CD14-positive monocyte (primary cell): ENCODE measurements around the gene TAF1A. TPM values are rescaled to one million over a fixed set of nuclear protein-coding genes. Genes with fewer than 3 reads are reported as not detected.

ENCODE experiments used
- DNase-seq, 3 donors: peaks; one replicate each; pipeline ENCODE4 v3.0.0-alpha.2; 2011 to 2022
- H2AFZ ChIP-seq: 2 replicates; pipeline ENCODE4 v1.6.0; 2012; ENCODE audit warnings: mild to moderate bottlenecking, low read depth, low read length, inconsistent platforms; ENCODE audit not compliant: insufficient read depth, poor library complexity, severe bottlenecking
- H3K27ac ChIP-seq, 2 donors: 1 replicate in 1 of 2; 2 replicates in 1 of 2; pipeline ENCODE4 v1.5.1; 2012 to 2013; ENCODE audit warnings: low read length in 2 of 2, control low read depth in 1 of 2, inconsistent platforms in 1 of 2, low read depth in 1 of 2, mild to moderate bottlenecking in 1 of 2
- H3K27me3 ChIP-seq, 2 donors: one replicate each; pipeline versions ENCODE4 v1.6.0 to v1.6.1; 2011 to 2013; ENCODE audit warnings: low read length in 2 of 2; ENCODE audit not compliant: control insufficient read depth in 2 of 2, insufficient read depth in 2 of 2
- H3K36me3 ChIP-seq, 2 donors: replicated peaks in 1 of 2; 1 replicate in 1 of 2; 2 replicates in 1 of 2; pipeline versions ENCODE4 v1.5.1 to v1.6.1; 2012 to 2013; ENCODE audit warnings: low read length in 2 of 2, control low read depth in 1 of 2, inconsistent platforms in 1 of 2, mild to moderate bottlenecking in 1 of 2; ENCODE audit not compliant: insufficient read depth in 2 of 2, control insufficient read depth in 1 of 2
- H3K4me1 ChIP-seq, 2 donors: 1 replicate in 1 of 2; 2 replicates in 1 of 2; pipeline versions ENCODE4 v1.5.1 to v1.6.1; 2012 to 2013; ENCODE audit warnings: low read length in 2 of 2, control low read depth in 1 of 2, inconsistent platforms in 1 of 2, mild to moderate bottlenecking in 1 of 2, moderate library complexity in 1 of 2; ENCODE audit not compliant: insufficient read depth in 2 of 2, control insufficient read depth in 1 of 2
- H3K4me2 ChIP-seq: replicated peaks from 2 replicates; pipeline ENCODE3; 2012; ENCODE audit warnings: low read length, moderate library complexity, mild to moderate bottlenecking; ENCODE audit not compliant: poor library complexity, severe bottlenecking; ENCODE audit errors: extremely low read depth
- H3K4me3 ChIP-seq, 3 experiments: fragments of 200-600 bp in 1 of 3; sonication (generic) in 1 of 3; replicated peaks in 1 of 3; 1 replicate in 2 of 3; 2 replicates in 1 of 3; pipeline ENCODE4 v1.5.1; 2011 to 2013; ENCODE audit warnings: low read length in 3 of 3, mild to moderate bottlenecking in 3 of 3, control low read depth in 2 of 3, low read depth in 2 of 3, inconsistent platforms in 1 of 3, moderate library complexity in 1 of 3
- H3K79me2 ChIP-seq: 2 replicates; pipeline ENCODE4 v1.6.0; 2012; ENCODE audit warnings: mild to moderate bottlenecking, control low read depth, inconsistent platforms, low read length, moderate library complexity; ENCODE audit not compliant: insufficient read depth
- H3K9ac ChIP-seq: 2 replicates; pipeline ENCODE4 v1.6.0; 2017; ENCODE audit warnings: low read length, mild to moderate bottlenecking; ENCODE audit not compliant: insufficient read depth, poor library complexity, severe bottlenecking
- H3K9me3 ChIP-seq, 2 donors: replicated peaks in 1 of 2; 1 replicate in 1 of 2; 2 replicates in 1 of 2; pipeline versions ENCODE4 v1.5.1 to v1.6.1; 2012 to 2013; ENCODE audit warnings: low read length in 2 of 2, control low read depth in 1 of 2; ENCODE audit not compliant: control insufficient read depth in 1 of 2, insufficient read depth in 1 of 2
- H4K20me1 ChIP-seq: 2 replicates; pipeline ENCODE4 v1.6.0; 2012; ENCODE audit warnings: mild to moderate bottlenecking, low read length, control low read depth, moderate library complexity; ENCODE audit not compliant: insufficient read depth
- H3K27ac Mint-ChIP-seq, 7 donors: one replicate each; pipeline ENCODE4 v1.8.0; 2020; ENCODE audit warnings: mild to moderate bottlenecking in 7 of 7, mixed read lengths in 7 of 7, moderate library complexity in 6 of 7, inconsistent platforms in 2 of 7
- H3K27me3 Mint-ChIP-seq, 3 donors: one replicate each; pipeline ENCODE4 v1.8.0; 2021 to 2022; ENCODE audit warnings: low read depth in 3 of 3, mild to moderate bottlenecking in 3 of 3, mixed read lengths in 3 of 3, moderate library complexity in 3 of 3, inconsistent platforms in 1 of 3
- H3K36me3 Mint-ChIP-seq, 2 donors: one replicate each; pipeline ENCODE4 v1.8.0; 2020; ENCODE audit warnings: mixed read lengths in 2 of 2, inconsistent platforms in 1 of 2, mild to moderate bottlenecking in 1 of 2
- H3K4me1 Mint-ChIP-seq: one replicate; pipeline ENCODE4 v1.8.0; 2020; ENCODE audit warnings: mild to moderate bottlenecking, mixed read lengths
- H3K4me3 Mint-ChIP-seq, 2 donors: one replicate each; pipeline ENCODE4 v1.8.0; 2020; ENCODE audit warnings: mild to moderate bottlenecking in 2 of 2, mixed read lengths in 2 of 2, moderate library complexity in 1 of 2
- H3K9me3 Mint-ChIP-seq, 7 donors: one replicate each; pipeline ENCODE4 v1.8.0; 2020 to 2022; ENCODE audit warnings: mixed read lengths in 7 of 7, mild to moderate bottlenecking in 6 of 7, moderate library complexity in 6 of 7, inconsistent platforms in 2 of 7
- CTCF ChIP-seq: fragments of 200-600 bp; IDR thresholded peaks from one replicate; pipeline ENCODE4 v1.8.0; 2022; ENCODE audit warnings: antibody characterized with exemption, mild to moderate bottlenecking
- WGBS: methylation state at CpG from one replicate; pipeline ENCODE4 v1.1.5; 2013; ENCODE audit warnings: missing lambda C conversion rate; ENCODE audit not compliant: insufficient coverage; 5-methylcytosine and 5-hydroxymethylcytosine counted together
- intact Hi-C, 2 donors: fragments of 100-400 bp; cut with micrococcal nuclease; formaldehyde crosslinking; loops; one replicate each; pipeline versions ENCODE4 v1.15.0 to v1.15.1; 2023
- polyA plus RNA-seq, 3 donors: library from polyadenylated mRNA; depleted of rRNA in 1 of 3; unstranded in 2 of 3; stranded (reverse) in 1 of 3; fragments of 300-500 nt in 2 of 3; fragments of >200 nt in 1 of 3; fragmentation: Illumina TruSeq in 2 of 3; gene quantifications; 1 replicate in 2 of 3; 2 replicates in 1 of 3; pipeline ENCODE4 v1.2.3, GENCODE V29; 2012 to 2021

Gene TAF1A
- polyA plus RNA-seq, 3 donors, result 1.3 to 5.1 (median 2.5) TPM

- Histone ChIP-seq H3K27me3 (no peaks in the 10 kb centered on the region), H3K36me3 (peaks cover 18 to 51% of the 10 kb centered on the region in 2 donors), H4K20me1 (no peaks in the 10 kb centered on the region), H3K9ac (no peak overlapping the region), H3K4me2 (no peak overlapping the region), H3K79me2 (peaks cover 24% of the 10 kb centered on the region), H2AFZ (no peak overlapping the region), H3K27ac (no peak overlapping the region), H3K9me3 (no peaks in the 10 kb centered on the region), H3K4me1 (peaks cover 17 to 20% of the 10 kb centered on the region in 2 donors), H3K4me3 (no peak overlapping the region)
- intact Hi-C loops, result no loop called here
- WGBS, result no CpG with 5 or more reads among the region's 3 CpGs
- DNase-seq, result no peak
- Mint-ChIP-seq H3K4me3 (no peak overlapping the region), H3K27me3 (no peaks in the 10 kb centered on the region), H3K36me3 (peaks cover 40 to 49% of the 10 kb centered on the region in 2 donors), H3K9me3 (no peaks in the 10 kb centered on the region), H3K27ac (no peak overlapping the region), H3K4me1 (peaks cover 26% of the 10 kb centered on the region)
- TF ChIP-seq CTCF, result no peak
These were observed 10.4 kb downstream of the TAF1A start for GRCh38 chr1:222579316-222579715.

GRCh38 chr1:222570837-222571236 is 18.9 kb downstream of the TAF1A start:
- Mint-ChIP-seq H3K4me3 (no peak overlapping the region), H3K4me1 (no peaks in the 10 kb centered on the region), H3K9me3 (peaks cover 0 to 11% (median 7%) of the 10 kb centered on the region in 7 donors), H3K27me3 (no peaks in the 10 kb centered on the region), H3K27ac (no peak overlapping the region), H3K36me3 (peaks cover 67 to 84% of the 10 kb centered on the region in 2 donors)
- no peak overlapping the region for H3K9ac ChIP-seq
- H4K20me1 ChIP-seq, result no peaks in the 10 kb centered on the region
- DNase-seq, result no peak
- WGBS, result no CpG with 5 or more reads among the region's 1 CpG
- H3K4me3 ChIP-seq, result no peak overlapping the region
- TF ChIP-seq CTCF, result no peak
- no peak overlapping the region for H3K4me2 ChIP-seq
- no peaks in the 10 kb centered on the region for H3K27me3 ChIP-seq
- no peaks in the 10 kb centered on the region for H3K4me1 ChIP-seq
- H2AFZ ChIP-seq, result no peak overlapping the region
- peaks cover 47 to 82% of the 10 kb centered on the region in 2 donors for H3K36me3 ChIP-seq
- intact Hi-C loops, result no loop called here
- H3K79me2 ChIP-seq, result no peaks in the 10 kb centered on the region
- no peaks in the 10 kb centered on the region for H3K9me3 ChIP-seq
- no peak overlapping the region for H3K27ac ChIP-seq
